Muscle layer of duodenum (tissue), 2 donors: ENCODE measurements around the gene EQTN.
"Not testable (repeated sequence)": the region's sequence is repeated elsewhere in the genome, so short reads cannot be mapped to it uniquely, and the experiment has no call there.

Experiments
- H3K27ac ChIP-seq: one replicate; pipeline ENCODE4 v1.7.0; 2013; ENCODE audit warnings: mild to moderate bottlenecking, low read length
- H3K27me3 ChIP-seq: one replicate; pipeline ENCODE4 v1.7.0; 2013; ENCODE audit warnings: low read depth, mild to moderate bottlenecking, control low read depth, low read length
- H3K36me3 ChIP-seq, 2 donors: one replicate each; pipeline ENCODE4 v1.7.0; 2013; ENCODE audit warnings: low read length in 2 of 2, control low read depth in 1 of 2, mild to moderate bottlenecking in 1 of 2; ENCODE audit not compliant: insufficient read depth in 2 of 2, control insufficient read depth in 1 of 2
- H3K4me1 ChIP-seq, 2 donors: one replicate each; pipeline ENCODE4 v1.7.0; 2013; ENCODE audit warnings: low read length in 2 of 2, mild to moderate bottlenecking in 2 of 2, control low read depth in 1 of 2, moderate library complexity in 1 of 2; ENCODE audit not compliant: insufficient read depth in 2 of 2, control insufficient read depth in 1 of 2
- H3K4me3 ChIP-seq, 2 donors: one replicate each; pipeline ENCODE4 v1.7.0; 2013; ENCODE audit warnings: low read length in 2 of 2, low read depth in 1 of 2, mild to moderate bottlenecking in 1 of 2
- H3K9me3 ChIP-seq, 2 donors: one replicate each; pipeline ENCODE4 v1.7.0; 2013; ENCODE audit warnings: low read length in 2 of 2, control low read depth in 1 of 2, mild to moderate bottlenecking in 1 of 2; ENCODE audit not compliant: control insufficient read depth in 1 of 2
- donor health status: healthy.

EQTN gene

DNA sequence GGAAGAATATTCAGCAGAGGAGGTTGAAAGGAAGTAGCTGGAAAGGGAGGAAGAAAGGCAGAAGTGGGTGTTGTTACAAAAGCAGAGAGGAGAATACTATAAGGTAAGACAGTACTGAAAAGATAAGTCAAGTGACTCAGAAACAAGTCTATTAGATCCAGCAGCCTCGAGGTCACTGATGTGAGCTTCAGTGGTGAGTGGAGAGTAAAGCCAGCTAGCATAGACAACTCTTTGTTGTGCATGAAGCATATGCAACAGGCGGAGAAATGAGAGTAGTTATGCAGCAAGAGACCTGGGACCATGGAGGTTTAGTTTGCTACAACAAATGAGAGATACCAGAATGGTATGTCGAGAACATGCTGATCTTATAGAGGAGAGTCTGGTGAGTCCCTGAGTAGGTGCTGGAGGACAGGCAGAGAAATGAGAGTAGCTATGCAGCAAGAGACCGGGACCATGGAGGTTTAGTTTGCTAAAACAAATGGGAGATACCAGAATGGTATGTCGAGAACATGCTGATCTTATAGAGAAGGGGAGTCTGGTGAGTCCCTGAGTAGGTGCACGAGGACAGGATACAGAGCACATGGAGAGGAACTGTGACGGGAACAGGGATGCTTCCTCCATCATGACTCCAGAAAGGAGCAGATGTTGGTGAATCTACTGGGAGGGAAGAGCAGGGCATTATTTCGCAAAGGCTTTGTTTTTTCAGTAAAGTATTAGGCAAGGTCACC is 36.0 kb downstream of the EQTN start:
- H3K9me3 ChIP-seq, result no peaks in the 10 kb centered on the region
- no peak overlapping the region for H3K4me3 ChIP-seq
- H3K4me1 ChIP-seq, result no peaks in the 10 kb centered on the region
- H3K27me3 ChIP-seq, result no peaks in the 10 kb centered on the region
- H3K36me3 ChIP-seq, result no peaks in the 10 kb centered on the region
- H3K27ac ChIP-seq, result no peak overlapping the region

DNA sequence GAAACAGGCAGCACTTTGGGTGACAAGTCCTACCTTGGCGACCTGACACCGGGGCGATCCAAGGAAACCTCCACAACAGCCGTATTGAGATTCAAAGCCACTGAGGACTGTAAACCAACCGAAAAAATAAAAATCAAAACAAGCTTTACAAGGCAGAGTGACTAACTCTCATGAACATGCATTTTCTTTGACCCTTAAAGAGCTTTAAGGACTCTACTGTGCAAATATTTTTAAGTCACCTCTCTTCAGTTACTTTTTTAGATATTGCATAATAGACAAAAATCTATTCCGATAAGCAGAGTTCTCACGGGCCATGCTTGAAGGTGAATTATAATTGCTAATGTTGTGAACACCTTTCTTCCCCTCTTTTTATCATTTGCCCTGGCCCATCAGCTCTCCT is 38.3 kb downstream of the EQTN start:
- no peak overlapping the region for H3K27ac ChIP-seq
- H3K36me3 ChIP-seq, result no peaks in the 10 kb centered on the region
- no peaks in the 10 kb centered on the region for H3K27me3 ChIP-seq
- no peak overlapping the region for H3K4me3 ChIP-seq
- H3K4me1 ChIP-seq, result no peaks in the 10 kb centered on the region
- H3K9me3 ChIP-seq, result no peaks in the 10 kb centered on the region

DNA sequence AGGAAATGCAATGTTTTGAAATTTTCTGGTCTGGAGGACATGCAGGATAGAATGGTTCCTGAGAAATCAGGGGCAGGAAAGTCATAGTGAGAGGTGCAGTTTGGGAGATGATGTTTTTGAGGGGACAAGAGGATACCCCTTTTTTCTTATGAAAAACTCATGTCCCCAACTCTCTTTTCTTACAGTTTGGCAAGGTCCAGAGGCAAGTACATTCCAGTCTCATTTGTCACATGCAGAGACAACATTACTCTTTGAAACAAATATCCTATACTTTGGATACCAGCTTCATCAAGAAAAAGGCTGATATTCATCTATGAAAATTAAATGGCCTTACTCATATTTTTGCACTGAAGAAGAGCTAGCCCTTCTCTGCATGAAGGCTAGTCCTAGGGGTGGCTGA is 48.2 kb downstream of the EQTN start:
- H3K27ac ChIP-seq, result no peak overlapping the region
- no peak overlapping the region for H3K4me3 ChIP-seq
- H3K27me3 ChIP-seq, result no peaks in the 10 kb centered on the region
- no peaks in the 10 kb centered on the region for H3K9me3 ChIP-seq
- H3K4me1 ChIP-seq, result no peaks in the 10 kb centered on the region
- no peaks in the 10 kb centered on the region for H3K36me3 ChIP-seq

DNA sequence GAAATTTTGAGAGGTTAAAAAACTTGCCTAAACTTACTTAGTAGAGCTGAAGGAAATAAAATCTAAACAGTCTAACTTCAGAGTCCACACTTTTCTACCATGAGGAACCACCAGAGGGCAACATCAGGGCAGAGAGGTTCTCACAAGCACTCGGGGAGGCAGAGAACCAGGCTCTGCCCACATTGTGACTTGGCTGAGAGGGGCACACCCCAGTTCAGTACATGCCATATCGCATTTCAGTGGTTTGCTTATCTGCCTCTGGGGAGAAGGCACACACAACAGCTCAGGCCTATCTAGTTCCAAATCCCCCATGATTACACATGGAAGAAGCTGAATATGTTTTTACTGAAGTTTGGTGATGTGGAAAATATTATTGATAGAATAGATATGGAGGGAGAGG is 49.2 kb downstream of the EQTN start:
- no peak overlapping the region for H3K27ac ChIP-seq
- H3K27me3 ChIP-seq, result no peaks in the 10 kb centered on the region
- H3K36me3 ChIP-seq, result no peaks in the 10 kb centered on the region
- H3K4me1 ChIP-seq, result no peaks in the 10 kb centered on the region
- no peak overlapping the region for H3K4me3 ChIP-seq
- no peaks in the 10 kb centered on the region for H3K9me3 ChIP-seq

DNA sequence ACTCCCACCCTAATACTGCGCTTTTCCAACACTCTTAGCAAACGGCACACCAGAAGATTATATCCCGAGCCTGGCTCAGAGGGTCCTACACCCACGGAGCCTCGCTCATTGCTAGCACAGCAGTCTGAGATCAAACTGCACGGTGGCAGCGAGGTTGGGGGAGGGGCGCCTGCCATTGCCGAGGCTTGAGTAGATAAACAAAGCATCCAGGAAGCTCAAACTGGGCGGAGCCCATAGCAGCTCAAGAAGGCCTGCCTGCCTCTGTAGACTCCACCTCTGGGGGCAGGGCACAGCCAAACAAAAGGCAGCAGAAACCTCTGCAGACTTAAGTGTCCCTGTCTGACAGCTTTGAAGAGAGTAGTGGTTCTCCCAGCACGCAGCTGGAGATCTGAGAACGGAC is 57.3 kb downstream of the EQTN start:
- not testable (repeated sequence) for H3K27me3 ChIP-seq, H3K4me3 ChIP-seq, H3K27ac ChIP-seq, H3K4me1 ChIP-seq, H3K36me3 ChIP-seq
- H3K9me3 ChIP-seq, result peaks cover 0 to 21% of the 10 kb centered on the region in 2 donors
